M059J (cell line): ENCODE results near the gene PLEKHH1. TPM values are rescaled to one million over a fixed set of nuclear protein-coding genes. Genes with fewer than 3 reads are reported as not detected.

ENCODE experiments used
- DNase-seq: peaks from one replicate; pipeline ENCODE4 v3.0.0-alpha.2; 2012; ENCODE audit warnings: low read depth
- total RNA-seq: library from RNA; depleted of rRNA; stranded (reverse); fragments of >200 nt; shearing (Covaris generic); gene quantifications from 2 replicates; pipeline ENCODE4 v1.2.3, GENCODE V29; 2014

PLEKHH1 gene
- total RNA-seq, 1 experiment from 2014 or later: 1.6 TPM

GRCh38 chr14:67510121-67510520 lies 23.0 kb upstream of the PLEKHH1 start:
- peak; percentile 51 for DNase-seq

GRCh38 chr14:67510836-67511235 lies 22.3 kb upstream of the PLEKHH1 start:
- peak; percentile 79 for DNase-seq

- DNase-seq: no peak
These were observed 20.4 kb upstream of the PLEKHH1 start for GRCh38 chr14:67512463-67513310.

GRCh38 chr14:67513631-67514108 lies 19.4 kb upstream of the PLEKHH1 start:
- DNase-seq: peak; percentile 32

- DNase-seq: peak; percentile 15
These were observed 18.9 kb upstream of the PLEKHH1 start for GRCh38 chr14:67514203-67514607.

GRCh38 chr14:67514650-67515385 lies 18.3 kb upstream of the PLEKHH1 start:
- DNase-seq: peak; percentile 64

- DNase-seq: peak; percentile 14
These were observed 17.6 kb upstream of the PLEKHH1 start for GRCh38 chr14:67515386-67516079.

- no peak for DNase-seq
These were observed 16.4 kb upstream of the PLEKHH1 start for GRCh38 chr14:67516676-67517075.

- DNase-seq: peak; percentile 42
These were observed 16.0 kb upstream of the PLEKHH1 start for GRCh38 chr14:67517083-67517482.

- DNase-seq: no peak
These were observed 13.7 kb upstream of the PLEKHH1 start for GRCh38 chr14:67519406-67519805.

GRCh38 chr14:67520482-67520881 lies 12.6 kb upstream of the PLEKHH1 start:
- DNase-seq: no peak

- no peak for DNase-seq
These were observed 10.8 kb upstream of the PLEKHH1 start for GRCh38 chr14:67522270-67522669.

GRCh38 chr14:67523764-67524633 lies 9.1 kb upstream of the PLEKHH1 start:
- no peak for DNase-seq

GRCh38 chr14:67524634-67524963 lies 8.5 kb upstream of the PLEKHH1 start:
- DNase-seq: peak; percentile 67

GRCh38 chr14:67525389-67525788 lies 7.7 kb upstream of the PLEKHH1 start:
- DNase-seq: no peak

GRCh38 chr14:67526181-67526580 lies 6.9 kb upstream of the PLEKHH1 start:
- no peak for DNase-seq

GRCh38 chr14:67526676-67527459 lies 6.2 kb upstream of the PLEKHH1 start:
- DNase-seq: peak; percentile 65

- no peak for DNase-seq
These were observed 5.3 kb upstream of the PLEKHH1 start for GRCh38 chr14:67527756-67528155.

- no peak for DNase-seq
These were observed 4.8 kb upstream of the PLEKHH1 start for GRCh38 chr14:67528276-67528675.
